T-cell (primary cell): ENCODE data around the gene FNDC10. TPM values are rescaled to one million over a fixed set of nuclear protein-coding genes. Genes with fewer than 3 reads are reported as not detected.

Experiments
- ATAC-seq, 4 experiments: fragments of 200-7000 bp in 3 of 4; fragments of 150-1000 bp in 1 of 4; cut with Tn5 transposase; replicated peaks in 1 of 4; 1 replicate in 3 of 4; 2 replicates in 1 of 4; pipeline ENCODE4 v1.10.0; 2021; ENCODE audit warnings: moderate library complexity in 3 of 4, mild to moderate bottlenecking in 2 of 4, moderate number of reproducible peaks in 1 of 4
- CTCF ChIA-PET, 2 donors: fragments of 300-600 bp; sonication (Branson Sonifier 250); formaldehyde crosslinking; loops; one replicate each; lab custom pipeline; 2022; ENCODE audit warnings: antibody characterized with exemption in 2 of 2; lab: Charles Lee
- POLR2A ChIA-PET, 2 donors: fragments of 300-600 bp; sonication (Branson Sonifier 250); formaldehyde crosslinking; loops; one replicate each; lab custom pipeline; 2022; ENCODE audit warnings: antibody characterized with exemption in 2 of 2; lab: Charles Lee
- DNase-seq, 35 experiments: peaks; one replicate each; pipeline versions ENCODE4 v3.0.0 to v3.0.0-alpha.2; 2013 to 2023
- H3K27ac ChIP-seq: one replicate; pipeline ENCODE4 v1.5.1; 2013; ENCODE audit warnings: low read length
- H3K27me3 ChIP-seq, 2 experiments: replicated peaks in 1 of 2; 1 replicate in 1 of 2; 2 replicates in 1 of 2; pipeline versions ENCODE4 v1.6.1 to v1.7.0; 2013; ENCODE audit warnings: low read length in 1 of 2, mixed read lengths in 1 of 2; ENCODE audit not compliant: control insufficient read depth in 2 of 2, insufficient read depth in 2 of 2; ENCODE audit errors: extremely low read depth in 1 of 2
- H3K36me3 ChIP-seq, 2 donors: 1 replicate in 1 of 2; 2 replicates in 1 of 2; pipeline versions ENCODE4 v1.6.1 to v1.7.0; 2013; ENCODE audit warnings: low read length in 1 of 2; ENCODE audit not compliant: control insufficient read depth in 2 of 2, insufficient read depth in 1 of 2; ENCODE audit errors: extremely low read depth in 1 of 2
- H3K4me1 ChIP-seq, 2 experiments: 1 replicate in 1 of 2; 2 replicates in 1 of 2; pipeline versions ENCODE4 v1.6.1 to v1.7.0; 2013; ENCODE audit warnings: low read length in 2 of 2, mixed read lengths in 1 of 2; ENCODE audit not compliant: insufficient read depth in 2 of 2, control insufficient read depth in 1 of 2; ENCODE audit errors: extremely low read depth in 1 of 2
- H3K4me3 ChIP-seq, 2 donors: 1 replicate in 1 of 2; 2 replicates in 1 of 2; pipeline versions ENCODE4 v1.5.1 to v1.7.0; 2013; ENCODE audit warnings: mild to moderate bottlenecking in 2 of 2, low read length in 1 of 2, moderate library complexity in 1 of 2; ENCODE audit not compliant: control insufficient read depth in 1 of 2; ENCODE audit errors: extremely low read depth in 1 of 2
- H3K9me3 ChIP-seq: 2 replicates; pipeline ENCODE4 v1.7.0; 2013
- H3K27ac Mint-ChIP-seq, 2 donors: one replicate each; pipeline ENCODE4 v1.8.0; 2020 to 2021; ENCODE audit warnings: mild to moderate bottlenecking in 2 of 2, mixed read lengths in 2 of 2
- H3K27me3 Mint-ChIP-seq, 2 donors: one replicate each; pipeline ENCODE4 v1.8.0; 2021 to 2022; ENCODE audit warnings: mixed read lengths in 2 of 2
- H3K36me3 Mint-ChIP-seq: one replicate; pipeline ENCODE4 v1.8.0; 2021; ENCODE audit warnings: mixed read lengths
- H3K4me1 Mint-ChIP-seq, 3 donors: one replicate each; pipeline ENCODE4 v1.8.0; 2020 to 2022; ENCODE audit warnings: mixed read lengths in 3 of 3, mild to moderate bottlenecking in 1 of 3
- H3K4me3 Mint-ChIP-seq, 3 donors: one replicate each; pipeline ENCODE4 v1.8.0; 2020 to 2022; ENCODE audit warnings: mild to moderate bottlenecking in 3 of 3, mixed read lengths in 3 of 3, moderate library complexity in 3 of 3
- H3K9me3 Mint-ChIP-seq, 3 donors: one replicate each; pipeline ENCODE4 v1.8.0; 2020 to 2022; ENCODE audit warnings: mixed read lengths in 3 of 3
- WGBS: methylation state at CpG from one replicate; pipeline ENCODE4 v1.1.5; 2013; ENCODE audit warnings: missing lambda C conversion rate; ENCODE audit not compliant: insufficient coverage; 5-methylcytosine and 5-hydroxymethylcytosine counted together
- total RNA-seq, 35 experiments: library from RNA in 6 of 35; stranded (reverse) in 6 of 35; fragments of 120-200 nt in 1 of 35; gene quantifications; one replicate each; pipeline versions ENCODE4 v1.2.1 to v1.2.4 and lab custom pipeline; 2013 to 2026

The FNDC10 gene
- total RNA-seq, 5 donors from 2014 or later (not counting 1 experiment from before 2014, with no cell fraction given), result 2.1 to 6.3 (median 5.9) TPM

- Mint-ChIP-seq H3K4me1 (peaks cover 28 to 34% (median 29%) of the 10 kb centered on the region in 3 donors), H3K36me3 (peaks cover 4% of the 10 kb centered on the region), H3K27me3 (no peaks in the 10 kb centered on the region), H3K9me3 (no peaks in the 10 kb centered on the region), H3K27ac (peak overlapping the region; percentile 94 to 98), H3K4me3 (peak overlapping the region; percentile 90 to 95 (median 92))
- H3K9me3 ChIP-seq, result no peaks in the 10 kb centered on the region
- H3K4me3 ChIP-seq, result peak overlapping the region; percentile 85 to 92
- peaks cover 14 to 27% of the 10 kb centered on the region in 2 experiments for H3K4me1 ChIP-seq
- peak overlapping the region; percentile 100 for H3K27ac ChIP-seq
- POLR2A ChIA-PET, result interaction anchor here in 1 of 2 donors (1.0 to 2.4 kb wide), 3 partner anchors 15 to 37 kb away, joined by 3 to 16 read pairs (median 3); no protein-coding TSS in a partner anchor
- CTCF ChIA-PET, result interaction anchor here in 1 of 2 donors (0.6 kb wide), 2 partner anchors 25 to 111 kb away, joined by 3 to 4 read pairs; no protein-coding TSS in a partner anchor
- no peaks in the 10 kb centered on the region for H3K27me3 ChIP-seq
- WGBS, result under 1% methylated on average over 23 of the region's 23 CpGs
- peak in 1 of 4 experiments; percentile 0 for ATAC-seq
- DNase-seq, result no peak
- H3K36me3 ChIP-seq, result peaks cover 7% of the 10 kb centered on the region in 2 donors
Measured at GRCh38 chr1:1614954-1615255, 15.0 kb upstream of the FNDC10 start.

- DNase-seq (peak; percentile 35 to 84 (median 68)), ATAC-seq (peak; percentile 5 to 22 (median 6))
- H3K36me3 ChIP-seq, result peaks cover 7% of the 10 kb centered on the region in 2 donors
- peak overlapping the region; percentile 90 to 95 (median 92) for H3K4me3 Mint-ChIP-seq
- ChIA-PET POLR2A (interaction anchor here (0.6 to 2.4 kb wide), 6 partner anchors 15 to 338 kb away, joined by 3 to 16 read pairs (median 3); no protein-coding TSS in a partner anchor), CTCF (interaction anchor here (0.6 to 1.0 kb wide), 6 partner anchors 15 to 277 kb away, joined by 3 to 6 read pairs (median 4); no protein-coding TSS in a partner anchor)
- peaks cover 28 to 34% (median 29%) of the 10 kb centered on the region in 3 donors for H3K4me1 Mint-ChIP-seq
- 11% methylated on average over 30 of the region's 30 CpGs for WGBS
- H3K27ac ChIP-seq, result peak overlapping the region; percentile 100
- H3K36me3 Mint-ChIP-seq, result peaks cover 4% of the 10 kb centered on the region
- H3K27me3 Mint-ChIP-seq, result no peaks in the 10 kb centered on the region
- peaks cover 14 to 27% of the 10 kb centered on the region in 2 experiments for H3K4me1 ChIP-seq
- peak overlapping the region; percentile 85 to 92 for H3K4me3 ChIP-seq
- H3K9me3 Mint-ChIP-seq, result no peaks in the 10 kb centered on the region
- H3K9me3 ChIP-seq, result no peaks in the 10 kb centered on the region
- no peaks in the 10 kb centered on the region for H3K27me3 ChIP-seq
- peak overlapping the region; percentile 94 to 98 for H3K27ac Mint-ChIP-seq
Measured at GRCh38 chr1:1614204-1614953, 14.4 kb upstream of the FNDC10 start.

DNA sequence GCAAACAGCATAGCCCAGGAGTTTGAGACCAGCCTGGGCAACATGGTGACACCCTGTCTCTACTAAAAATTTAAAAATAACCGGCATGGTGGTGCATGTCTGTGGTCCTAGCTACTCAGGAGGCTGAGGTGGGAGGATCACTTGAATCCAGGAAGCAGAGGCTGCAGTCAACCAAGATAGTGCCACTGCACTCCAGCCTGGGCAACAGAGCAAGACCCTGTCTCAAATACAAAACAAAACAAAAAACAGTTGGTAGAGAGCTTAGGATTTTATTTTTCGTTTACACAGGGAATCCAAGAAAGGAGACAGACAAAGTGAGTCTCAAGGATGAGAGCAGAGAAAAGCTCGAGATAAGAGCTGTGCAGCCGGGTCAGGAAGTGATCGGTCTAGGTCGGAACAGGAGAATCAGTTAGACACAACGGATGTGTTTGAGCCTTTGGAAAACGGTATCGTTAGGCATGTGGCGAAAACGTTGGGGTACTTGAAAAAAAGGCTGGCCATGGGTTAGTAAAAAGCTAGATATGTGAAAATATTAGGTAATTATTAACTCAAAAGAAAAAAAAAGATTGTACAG is 13.7 kb upstream of the FNDC10 start:
- peaks cover 14 to 27% of the 10 kb centered on the region in 2 experiments for H3K4me1 ChIP-seq
- peak overlapping the region; percentile 85 to 92 for H3K4me3 ChIP-seq
- 83% methylated on average over 11 of the region's 11 CpGs for WGBS
- H3K27ac ChIP-seq, result peak overlapping the region; percentile 100
- peak overlapping the region; percentile 90 to 95 (median 92) for H3K4me3 Mint-ChIP-seq
- ATAC-seq, result no peak
- POLR2A ChIA-PET, result interaction anchor here (0.6 to 2.4 kb wide), 6 partner anchors 10 to 337 kb away, joined by 3 to 16 read pairs (median 3); no protein-coding TSS in a partner anchor
- no peaks in the 10 kb centered on the region for H3K27me3 ChIP-seq
- H3K27ac Mint-ChIP-seq, result peak overlapping the region; percentile 94 to 98
- H3K36me3 Mint-ChIP-seq, result peaks cover 4% of the 10 kb centered on the region
- H3K9me3 Mint-ChIP-seq, result no peaks in the 10 kb centered on the region
- peaks cover 28 to 34% (median 29%) of the 10 kb centered on the region in 3 donors for H3K4me1 Mint-ChIP-seq
- no peak for DNase-seq
- CTCF ChIA-PET, result interaction anchor here in 1 of 2 donors (0.8 to 1.0 kb wide), 2 partner anchors 16 to 44 kb away, joined by 3 read pairs; no protein-coding TSS in a partner anchor
- H3K9me3 ChIP-seq, result no peaks in the 10 kb centered on the region
- peaks cover 7% of the 10 kb centered on the region in 2 donors for H3K36me3 ChIP-seq
- no peaks in the 10 kb centered on the region for H3K27me3 Mint-ChIP-seq

GRCh38 chr1:1612104-1612400 is 12.1 kb upstream of the FNDC10 start:
- Mint-ChIP-seq H3K4me1 (peaks cover 29 to 35% (median 33%) of the 10 kb centered on the region in 3 donors), H3K4me3 (peak overlapping the region in 1 of 3 donors; percentile 4), H3K27me3 (no peaks in the 10 kb centered on the region), H3K9me3 (no peaks in the 10 kb centered on the region), H3K36me3 (no peaks in the 10 kb centered on the region), H3K27ac (peak overlapping the region in 1 of 2 donors; percentile 39)
- H3K27ac ChIP-seq, result no peak overlapping the region
- POLR2A ChIA-PET, result no interaction called here
- CTCF ChIA-PET, result no interaction called here
- no peak overlapping the region for H3K4me3 ChIP-seq
- no peaks in the 10 kb centered on the region for H3K36me3 ChIP-seq
- ATAC-seq (no peak), DNase-seq (no peak)
- H3K4me1 ChIP-seq, result peaks cover 12 to 34% of the 10 kb centered on the region in 2 experiments
- H3K9me3 ChIP-seq, result no peaks in the 10 kb centered on the region
- no peaks in the 10 kb centered on the region for H3K27me3 ChIP-seq
- no CpG with 5 or more reads among the region's 3 CpGs for WGBS

DNA sequence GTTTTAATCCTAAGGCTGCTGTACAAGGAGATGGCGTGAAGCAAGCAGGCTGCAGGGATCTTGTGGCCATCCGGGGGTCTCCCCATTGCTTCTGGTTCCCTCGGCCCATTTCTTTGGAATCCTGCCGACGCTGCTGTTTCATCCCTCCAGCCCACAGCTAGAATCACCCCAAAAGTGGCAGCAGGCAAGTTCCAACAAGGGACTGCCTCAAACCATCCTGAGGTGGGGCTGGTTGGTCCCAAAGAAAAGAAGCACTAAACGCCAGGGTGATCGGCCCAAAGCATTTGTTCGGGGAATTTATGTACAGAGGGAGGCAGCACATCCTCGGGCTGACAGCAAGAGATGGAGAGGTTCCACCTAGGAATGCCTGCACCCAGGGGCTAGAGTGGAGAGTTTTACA is 10.9 kb upstream of the FNDC10 start:
- ATAC-seq, result no peak
- DNase-seq, result no peak
- Histone ChIP-seq H3K36me3 (no peaks in the 10 kb centered on the region), H3K27ac (no peak overlapping the region), H3K9me3 (no peaks in the 10 kb centered on the region), H3K4me1 (peaks cover 14 to 32% of the 10 kb centered on the region in 2 experiments), H3K4me3 (no peak overlapping the region), H3K27me3 (no peaks in the 10 kb centered on the region)
- Mint-ChIP-seq H3K36me3 (no peaks in the 10 kb centered on the region), H3K9me3 (no peaks in the 10 kb centered on the region), H3K4me3 (no peak overlapping the region), H3K27me3 (no peaks in the 10 kb centered on the region), H3K27ac (peak overlapping the region in 1 of 2 donors; percentile 52), H3K4me1 (peaks cover 30 to 35% (median 33%) of the 10 kb centered on the region in 3 donors)
- WGBS, result 89% methylated on average over 7 of the region's 9 CpGs
- CTCF ChIA-PET, result no interaction called here
- POLR2A ChIA-PET, result no interaction called here

DNA sequence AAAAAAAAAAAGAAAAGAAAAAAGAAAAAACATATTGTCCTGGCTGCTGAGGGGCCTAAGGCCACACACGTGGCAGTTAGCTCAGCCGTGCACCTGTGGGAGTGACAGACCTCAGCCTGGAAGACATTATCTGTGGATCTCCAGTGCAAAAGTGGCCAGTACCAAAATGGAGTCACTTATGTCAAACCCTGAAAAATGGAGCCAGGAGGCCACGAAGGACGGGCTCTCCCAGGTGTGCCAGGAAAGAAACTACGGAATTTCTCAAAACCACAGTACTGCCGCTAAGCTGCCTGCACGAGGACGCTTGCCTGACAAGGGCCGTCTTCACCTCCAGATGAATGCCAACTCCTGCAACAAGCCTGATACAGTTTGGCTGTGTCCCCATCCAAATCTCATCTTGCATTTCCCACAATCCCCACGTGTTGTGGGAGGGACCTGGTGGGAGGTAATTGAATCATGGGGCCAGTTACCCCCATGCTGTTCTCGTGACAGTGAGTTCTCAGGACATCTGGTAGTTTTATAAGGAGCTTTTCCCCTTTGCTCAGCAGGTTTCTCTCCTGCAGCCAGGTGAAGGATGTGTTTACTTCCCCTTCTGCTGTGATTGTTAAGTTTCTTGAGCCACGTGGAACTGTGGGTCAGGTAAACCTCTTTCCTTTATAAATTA is 10.0 kb upstream of the FNDC10 start:
- POLR2A ChIA-PET, result interaction anchor here in 1 of 2 donors (0.6 kb wide), 1 partner anchor 21 kb away, joined by 3 read pairs; no protein-coding TSS in a partner anchor
- no peak overlapping the region for H3K27ac Mint-ChIP-seq

More for the DNA sequence above, 10.0 kb upstream of the FNDC10 start:
- ATAC-seq (no peak), DNase-seq (no peak)
- Histone ChIP-seq H3K36me3 (no peaks in the 10 kb centered on the region), H3K27ac (no peak overlapping the region), H3K27me3 (no peaks in the 10 kb centered on the region), H3K9me3 (no peaks in the 10 kb centered on the region), H3K4me1 (peaks cover 14 to 31% of the 10 kb centered on the region in 2 experiments), H3K4me3 (no peak overlapping the region)
- CTCF ChIA-PET, result no interaction called here
- Mint-ChIP-seq H3K36me3 (no peaks in the 10 kb centered on the region), H3K4me1 (peaks cover 30 to 34% (median 31%) of the 10 kb centered on the region in 3 donors), H3K27me3 (no peaks in the 10 kb centered on the region), H3K4me3 (no peak overlapping the region), H3K9me3 (no peaks in the 10 kb centered on the region)
- 87% methylated on average over 9 of the region's 12 CpGs for WGBS
